Measurements from ENCODE around the gene PTCSC3.
"Not testable (repeated sequence)": the region's sequence is repeated elsewhere in the genome, so short reads cannot be mapped to it uniquely, and the experiment has no call there.

Gene PTCSC3

GRCh38 chr14:36171607-36172006 is 4.9 kb downstream of the PTCSC3 start:
- DNase-seq, result no peak

- no peak for DNase-seq
Measured at GRCh38 chr14:36167431-36167830, 9.1 kb downstream of the PTCSC3 start.

GRCh38 chr14:36163451-36163850 is 13.1 kb downstream of the PTCSC3 start:
- no peak for DNase-seq

- no peak for DNase-seq
Measured at GRCh38 chr14:36162267-36162666, 14.3 kb downstream of the PTCSC3 start.

- DNase-seq, result no peak
Measured at GRCh38 chr14:36161776-36162175, 14.7 kb downstream of the PTCSC3 start.

GRCh38 chr14:36151335-36151734 is 25.2 kb downstream of the PTCSC3 start:
- no peak for DNase-seq

GRCh38 chr14:36134038-36134437 is 42.5 kb downstream of the PTCSC3 start:
- no peak for DNase-seq

- no peak for DNase-seq
Measured at GRCh38 chr14:36132826-36133225, 43.7 kb downstream of the PTCSC3 start.

- no peak for DNase-seq
Measured at GRCh38 chr14:36130186-36130585, 46.3 kb downstream of the PTCSC3 start.

- no peak for DNase-seq
Measured at GRCh38 chr14:36129181-36129580, 47.3 kb downstream of the PTCSC3 start.

- no peak for DNase-seq
Measured at GRCh38 chr14:36113341-36113740, 63.2 kb downstream of the PTCSC3 start.

- DNase-seq, result no peak
Measured at GRCh38 chr14:36111822-36112583, 64.5 kb downstream of the PTCSC3 start.

GRCh38 chr14:36105401-36105800 is 71.1 kb downstream of the PTCSC3 start:
- DNase-seq, result no peak

- DNase-seq, result not testable (repeated sequence)
Measured at GRCh38 chr14:36104258-36104657, 72.3 kb downstream of the PTCSC3 start.

GRCh38 chr14:36099619-36100018 is 76.9 kb downstream of the PTCSC3 start:
- no peak for DNase-seq

GRCh38 chr14:36097356-36097755 is 79.2 kb downstream of the PTCSC3 start:
- DNase-seq, result no peak

GRCh38 chr14:36096090-36096489 is 80.4 kb downstream of the PTCSC3 start:
- no peak for DNase-seq

GRCh38 chr14:36094963-36095362 is 81.6 kb downstream of the PTCSC3 start:
- DNase-seq, result no peak

GRCh38 chr14:36091096-36091495 is 85.4 kb downstream of the PTCSC3 start:
- no peak for DNase-seq

- DNase-seq, result no peak
Measured at GRCh38 chr14:36087411-36087810, 89.1 kb downstream of the PTCSC3 start.

- no peak for DNase-seq
Measured at GRCh38 chr14:36086629-36087395, 89.7 kb downstream of the PTCSC3 start.

- DNase-seq, result no peak
Measured at GRCh38 chr14:36085861-36086260, 90.7 kb downstream of the PTCSC3 start.
